ENCODE data around the gene CLDN12.

CLDN12 gene

DNA sequence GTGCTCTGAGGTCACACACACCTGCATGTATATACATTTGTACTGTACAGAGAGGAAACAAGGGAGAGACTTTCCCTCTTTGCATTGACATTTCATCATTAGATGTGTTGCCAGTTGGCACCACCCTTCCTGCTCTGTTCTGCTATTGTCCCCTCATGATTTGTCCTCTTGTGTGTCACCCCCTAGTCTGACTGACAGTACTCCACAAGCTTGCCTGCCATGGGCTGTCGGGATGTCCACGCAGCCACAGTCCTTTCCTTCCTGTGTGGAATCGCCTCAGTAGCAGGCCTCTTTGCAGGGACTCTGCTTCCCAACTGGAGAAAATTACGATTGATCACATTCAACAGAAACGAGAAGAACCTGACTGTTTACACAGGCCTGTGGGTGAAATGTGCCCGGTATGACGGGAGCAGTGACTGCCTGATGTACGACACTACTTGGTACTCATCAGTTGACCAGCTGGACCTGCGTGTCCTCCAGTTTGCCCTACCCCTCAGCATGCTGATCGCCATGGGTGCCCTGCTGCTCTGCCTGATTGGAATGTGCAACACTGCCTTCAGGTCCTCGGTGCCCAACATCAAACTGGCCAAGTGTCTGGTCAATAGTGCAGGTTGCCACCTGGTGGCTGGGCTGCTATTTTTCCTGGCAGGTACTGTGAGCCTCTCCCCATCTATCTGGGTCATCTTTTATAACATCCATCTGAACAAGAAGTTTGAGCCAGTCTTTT, 9.4 kb downstream of the CLDN12 start:
- peak; percentile 74 for TF ChIP-seq CTCF (conservative IDR thresholded peaks at IDR 0.05)
- H3K27ac ChIP-seq: peak overlapping the region; percentile 61

- TF ChIP-seq CTCF (conservative IDR thresholded peaks at IDR 0.05): peak; percentile 37; the same call in 1 of the 2 replicates
- peak overlapping the region; percentile 61 for H3K27ac ChIP-seq
Measured at GRCh38 chr7:90413185-90413528, 9.9 kb downstream of the CLDN12 start.

GRCh38 chr7:90421651-90422050, 18.4 kb downstream of the CLDN12 start:
- H3K27ac ChIP-seq: no peak overlapping the region
- TF ChIP-seq CTCF (conservative IDR thresholded peaks at IDR 0.05): no peak

DNA sequence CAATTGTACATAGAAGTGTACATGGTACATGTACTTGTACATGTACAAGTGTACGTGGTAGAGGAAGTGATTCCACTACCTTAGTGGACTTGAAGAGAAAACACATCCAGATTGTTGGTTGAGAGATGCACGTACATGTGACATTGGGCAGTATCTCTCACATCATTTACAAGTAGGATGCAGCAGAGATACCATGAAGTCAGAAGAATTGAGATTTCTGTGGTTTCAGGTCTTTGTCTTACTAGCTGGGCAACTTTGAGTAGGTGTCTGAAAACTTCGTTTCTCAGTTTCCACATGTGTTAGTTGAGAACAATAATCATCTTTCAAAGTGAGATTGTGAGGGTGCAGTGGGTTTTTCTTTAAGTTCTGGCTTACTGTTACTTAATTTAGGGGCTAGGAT, 21.5 kb downstream of the CLDN12 start:
- no peak for TF ChIP-seq CTCF (conservative IDR thresholded peaks at IDR 0.05)
- H3K27ac ChIP-seq: no peak overlapping the region

- TF ChIP-seq CTCF (conservative IDR thresholded peaks at IDR 0.05): no peak
- H3K27ac ChIP-seq: no peak overlapping the region
Measured at GRCh38 chr7:90425376-90425775, 22.1 kb downstream of the CLDN12 start.

DNA sequence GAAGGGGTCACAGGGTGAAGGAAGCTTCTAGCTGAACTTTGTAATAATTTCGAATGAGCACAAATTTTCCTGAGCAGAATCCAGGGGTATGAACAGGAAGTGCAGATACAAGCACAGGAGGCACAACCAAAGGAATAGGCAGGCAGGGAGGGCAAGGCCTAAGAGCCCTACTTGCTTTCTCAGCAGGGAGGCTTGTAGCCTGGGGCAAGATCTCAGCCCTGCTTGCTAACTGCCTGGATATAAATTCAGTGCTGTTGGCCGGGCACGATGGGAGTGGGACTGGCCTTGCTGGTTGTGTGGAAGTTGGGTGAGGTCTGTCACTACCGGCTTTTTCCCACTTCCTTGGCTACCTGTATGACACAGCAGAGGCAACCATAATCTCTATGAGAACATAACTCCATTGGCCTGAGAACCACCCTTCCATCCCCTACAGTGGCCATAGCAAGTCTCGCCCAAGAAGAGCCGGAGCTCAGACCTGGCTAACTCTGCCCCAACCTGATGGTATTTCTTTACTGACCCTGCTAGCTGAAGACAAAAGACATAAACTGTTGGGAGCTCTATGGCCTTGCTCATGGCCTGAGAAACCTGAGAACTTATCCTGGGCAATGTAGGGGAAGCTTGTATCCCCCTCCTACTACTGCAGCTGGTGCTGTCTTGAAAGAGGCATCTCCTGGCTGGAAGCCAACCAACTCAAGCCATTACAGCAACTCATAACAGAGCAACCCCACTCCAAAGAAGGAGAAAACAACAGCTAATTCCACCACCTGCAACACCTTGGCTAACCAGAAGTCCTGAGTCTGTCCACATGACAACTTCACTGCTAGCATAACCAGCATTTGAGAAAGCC, 27.6 kb downstream of the CLDN12 start:
- no peak for TF ChIP-seq CTCF (conservative IDR thresholded peaks at IDR 0.05)
- no peak overlapping the region for H3K27ac ChIP-seq

GRCh38 chr7:90432752-90433151, 29.5 kb downstream of the CLDN12 start:
- no peak overlapping the region for H3K27ac ChIP-seq
- TF ChIP-seq CTCF (conservative IDR thresholded peaks at IDR 0.05): no peak
